Fibroblast of skin of back (primary cell): ENCODE data around the gene OR7D2.

Experiments
- DNase-seq: peaks from one replicate; pipeline ENCODE4 v3.0.0-alpha.2; 2013

The OR7D2 gene

DNA sequence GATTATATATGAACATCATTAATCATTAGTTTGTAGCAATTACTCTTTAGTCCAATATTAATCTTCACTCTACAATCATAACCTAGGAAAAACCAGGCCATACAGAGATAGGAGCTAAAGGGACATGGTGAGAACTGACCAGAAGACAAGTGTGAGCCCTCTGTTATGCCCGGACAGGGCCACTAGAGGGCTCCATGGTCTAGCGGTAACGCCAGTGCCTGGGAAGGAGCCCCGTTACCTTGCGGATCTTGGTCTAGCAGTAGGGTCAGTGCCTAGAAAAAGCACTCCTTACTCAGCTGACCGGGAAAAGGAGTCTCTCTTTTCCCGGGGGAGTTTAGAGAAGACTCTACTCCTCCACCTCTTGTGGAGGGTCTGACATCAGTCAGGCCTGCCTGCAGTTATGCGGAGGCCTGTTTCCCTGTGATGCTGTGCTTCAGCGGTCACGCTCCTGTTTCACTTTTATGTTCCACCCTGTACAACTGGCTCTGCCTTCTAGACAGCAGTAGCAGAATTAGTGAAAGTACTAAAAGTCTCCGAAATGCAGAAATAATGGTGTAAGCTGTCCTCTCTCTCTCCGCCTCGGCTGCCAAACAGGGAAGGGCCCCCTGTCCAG, 26.8 kb downstream of the OR7D2 start:
- peak; percentile 61 for DNase-seq

DNA sequence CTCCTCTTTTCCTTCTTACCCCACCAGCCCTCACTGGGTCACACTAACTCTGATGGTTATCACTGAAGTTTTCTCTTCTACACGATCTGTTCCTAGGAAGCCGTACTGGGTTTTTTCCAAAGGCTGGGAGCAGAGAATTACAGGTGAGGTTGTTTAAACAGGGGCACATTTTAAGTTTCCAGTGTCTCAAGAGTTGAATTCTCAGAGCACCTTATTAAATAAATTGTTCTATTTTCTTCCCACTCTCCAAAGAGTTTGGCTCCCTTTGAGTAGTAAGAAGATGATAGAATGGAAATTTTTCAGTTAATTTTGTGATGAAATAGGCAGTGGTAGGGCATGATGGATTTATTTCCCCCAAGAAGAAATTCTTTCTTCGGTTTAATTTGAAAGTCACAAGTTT, 40.7 kb downstream of the OR7D2 start, which contains the start of gene OR7D4:
TSS of gene OR7D4 (minus strand) at position 101 of the 400 bp plus-strand sequence. CDS start 4,752 bp downstream, outside the sequence.
- no peak for DNase-seq
